ENCODE results near the gene DESI1. TPM values are rescaled to one million over a fixed set of nuclear protein-coding genes. Genes with fewer than 3 reads are reported as not detected.

The DESI1 gene
- total RNA-seq, 4 donors from 2014 or later: 11.0 to 23.7 (median 20.5) TPM

GRCh38 chr22:41661713-41662112 lies 40.9 kb upstream of the DESI1 start:
- peaks cover 0 to 5% of the 10 kb centered on the region in 2 donors for H3K4me1 ChIP-seq
- H3K27ac ChIP-seq: no peak overlapping the region
- in situ Hi-C loops (cut with MboI; ENCODE audit: low sequenced_read_pairs in 4 of 4) (no loop called here), intact Hi-C loops (cut with DNase I; ENCODE audit: low total_unique reads) (no loop called here)
- H3K4me3 ChIP-seq: no peak overlapping the region
- no peaks in the 10 kb centered on the region for H3K27me3 ChIP-seq
- no peaks in the 10 kb centered on the region for H3K9me3 ChIP-seq
- TF ChIP-seq POLR2A (IDR thresholded peaks at IDR 0.05) (no peak), CTCF (IDR thresholded peaks at IDR 0.05 in 4 of 5, conservative IDR thresholded peaks at IDR 0.05 in 1 of 5) (no peak)
- DNase-seq (no peak), ATAC-seq (no peak)
- H3K36me3 ChIP-seq: peaks cover 4 to 75% of the 10 kb centered on the region in 2 donors

- H3K36me3 ChIP-seq: peaks cover 4 to 81% of the 10 kb centered on the region in 2 donors
- H3K27ac ChIP-seq: peak overlapping the region in 3 of 4 donors; percentile 39 to 55 (median 54)
- DNase-seq (no peak), ATAC-seq (no peak)
- H3K4me1 ChIP-seq: peaks cover 0 to 5% of the 10 kb centered on the region in 2 donors
- TF ChIP-seq POLR2A (IDR thresholded peaks at IDR 0.05) (no peak), CTCF (IDR thresholded peaks at IDR 0.05 in 4 of 5, conservative IDR thresholded peaks at IDR 0.05 in 1 of 5) (no peak)
- no peaks in the 10 kb centered on the region for H3K27me3 ChIP-seq
- H3K4me3 ChIP-seq: no peak overlapping the region
- no peaks in the 10 kb centered on the region for H3K9me3 ChIP-seq
- intact Hi-C loops (cut with DNase I; ENCODE audit: low total_unique reads): no loop called here
- in situ Hi-C loops (cut with MboI; ENCODE audit: low sequenced_read_pairs in 4 of 4): no loop called here
Measured at GRCh38 chr22:41661088-41661487, 40.2 kb upstream of the DESI1 start.

GRCh38 chr22:41660416-41660815 lies 39.6 kb upstream of the DESI1 start:
- in situ Hi-C loops (cut with MboI; ENCODE audit: low sequenced_read_pairs in 4 of 4) (no loop called here), intact Hi-C loops (cut with DNase I; ENCODE audit: low total_unique reads) (no loop called here)
- peak in 1 of 2 donors; percentile 48 for DNase-seq
- H3K27me3 ChIP-seq: no peaks in the 10 kb centered on the region
- H3K36me3 ChIP-seq: peaks cover 4 to 88% of the 10 kb centered on the region in 2 donors
- no peak overlapping the region for H3K4me3 ChIP-seq
- H3K27ac ChIP-seq: peak overlapping the region; percentile 12 to 55 (median 46)
- no peak for TF ChIP-seq CTCF (IDR thresholded peaks at IDR 0.05 in 4 of 5, conservative IDR thresholded peaks at IDR 0.05 in 1 of 5)
- TF ChIP-seq POLR2A (IDR thresholded peaks at IDR 0.05): no peak
- ATAC-seq: peak; percentile 62 to 78
- no peaks in the 10 kb centered on the region for H3K9me3 ChIP-seq
- H3K4me1 ChIP-seq: peaks cover 0 to 5% of the 10 kb centered on the region in 2 donors

- H3K27me3 ChIP-seq: no peaks in the 10 kb centered on the region
- DNase-seq: no peak
- TF ChIP-seq POLR2A (IDR thresholded peaks at IDR 0.05) (no peak), CTCF (IDR thresholded peaks at IDR 0.05 in 4 of 5, conservative IDR thresholded peaks at IDR 0.05 in 1 of 5) (no peak)
- H3K9me3 ChIP-seq: no peaks in the 10 kb centered on the region
- peaks cover 0 to 5% of the 10 kb centered on the region in 2 donors for H3K4me1 ChIP-seq
- H3K4me3 ChIP-seq: no peak overlapping the region
- no peak for ATAC-seq
- intact Hi-C loops (cut with DNase I; ENCODE audit: low total_unique reads) (no loop called here), in situ Hi-C loops (cut with MboI; ENCODE audit: low sequenced_read_pairs in 4 of 4) (no loop called here)
- H3K27ac ChIP-seq: peak overlapping the region; percentile 1 to 55 (median 13)
- peaks cover 4 to 93% of the 10 kb centered on the region in 2 donors for H3K36me3 ChIP-seq
Measured at GRCh38 chr22:41659941-41660340, 39.1 kb upstream of the DESI1 start.

GRCh38 chr22:41658869-41659268 lies 38.0 kb upstream of the DESI1 start:
- H3K36me3 ChIP-seq: peaks cover 4 to 97% of the 10 kb centered on the region in 2 donors
- ATAC-seq: no peak
- intact Hi-C loops (cut with DNase I; ENCODE audit: low total_unique reads) (no loop called here), in situ Hi-C loops (cut with MboI; ENCODE audit: low sequenced_read_pairs in 4 of 4) (no loop called here)
- no peak for DNase-seq
- no peaks in the 10 kb centered on the region for H3K27me3 ChIP-seq
- peaks cover 0 to 5% of the 10 kb centered on the region in 2 donors for H3K4me1 ChIP-seq
- H3K27ac ChIP-seq: peak overlapping the region in 3 of 4 donors; percentile 14 to 55 (median 42)
- no peak overlapping the region for H3K4me3 ChIP-seq
- no peaks in the 10 kb centered on the region for H3K9me3 ChIP-seq
- TF ChIP-seq POLR2A (IDR thresholded peaks at IDR 0.05): no peak

Measured in gastrocnemius medialis (tissue), 4 donors.